AG04449 (cell line): ENCODE data around the gene PADI2.

Experiments
- CTCF ChIA-PET: fragments of 350-600 bp; formaldehyde crosslinking; extraction: SDS; loops from one replicate; lab custom pipeline; 2021; ENCODE audit warnings: antibody characterized with exemption; lab: Yijun Ruan, JAX
- POLR2A ChIA-PET: fragments of 400-600, 350-600 bp; formaldehyde crosslinking; extraction: SDS; loops from one replicate; lab custom pipeline; 2020; ENCODE audit warnings: antibody characterized with exemption, inconsistent platforms; lab: Yijun Ruan, JAX
- DNase-seq: peaks from one replicate; pipeline ENCODE4 v3.0.0-alpha.2; 2010; ENCODE audit warnings: low read depth, low spot score
- H3K4me3 ChIP-seq: 2 replicates; pipeline ENCODE4 v1.5.1; 2011; ENCODE audit warnings: low read depth, mild to moderate bottlenecking, control low read depth, low read length
- TF ChIP-seq, protein P1 (sequence below): IDR thresholded peaks from one replicate; pipeline ENCODE4 v1.5.1; 2011; ENCODE audit warnings: mild to moderate bottlenecking, moderate library complexity, low read length, control low read depth, inconsistent platforms; ENCODE audit not compliant: insufficient read depth; ENCODE audit errors: missing control alignments

PADI2 gene

DNA sequence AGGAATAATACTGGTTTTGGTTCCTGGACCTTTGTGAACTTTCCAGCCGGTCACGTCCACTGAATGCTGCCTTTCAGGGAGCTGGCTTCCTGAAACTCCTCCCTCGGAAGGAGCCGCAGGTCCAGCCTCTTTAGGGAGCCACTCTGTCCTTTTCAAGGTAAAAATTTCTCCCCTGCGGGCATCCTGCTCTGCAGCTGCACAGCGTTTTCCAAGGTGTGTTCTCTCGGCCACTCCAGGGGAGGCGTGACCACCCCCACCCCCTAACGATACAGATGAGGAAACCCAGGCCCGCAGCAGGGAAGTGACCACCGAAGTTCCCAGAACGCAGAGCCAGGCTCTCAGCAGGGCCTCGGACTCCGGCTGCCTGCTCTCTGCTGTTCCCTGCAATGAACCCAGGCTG lies 21.5 kb downstream of the PADI2 start:
- TF ChIP-seq, protein P1, sequence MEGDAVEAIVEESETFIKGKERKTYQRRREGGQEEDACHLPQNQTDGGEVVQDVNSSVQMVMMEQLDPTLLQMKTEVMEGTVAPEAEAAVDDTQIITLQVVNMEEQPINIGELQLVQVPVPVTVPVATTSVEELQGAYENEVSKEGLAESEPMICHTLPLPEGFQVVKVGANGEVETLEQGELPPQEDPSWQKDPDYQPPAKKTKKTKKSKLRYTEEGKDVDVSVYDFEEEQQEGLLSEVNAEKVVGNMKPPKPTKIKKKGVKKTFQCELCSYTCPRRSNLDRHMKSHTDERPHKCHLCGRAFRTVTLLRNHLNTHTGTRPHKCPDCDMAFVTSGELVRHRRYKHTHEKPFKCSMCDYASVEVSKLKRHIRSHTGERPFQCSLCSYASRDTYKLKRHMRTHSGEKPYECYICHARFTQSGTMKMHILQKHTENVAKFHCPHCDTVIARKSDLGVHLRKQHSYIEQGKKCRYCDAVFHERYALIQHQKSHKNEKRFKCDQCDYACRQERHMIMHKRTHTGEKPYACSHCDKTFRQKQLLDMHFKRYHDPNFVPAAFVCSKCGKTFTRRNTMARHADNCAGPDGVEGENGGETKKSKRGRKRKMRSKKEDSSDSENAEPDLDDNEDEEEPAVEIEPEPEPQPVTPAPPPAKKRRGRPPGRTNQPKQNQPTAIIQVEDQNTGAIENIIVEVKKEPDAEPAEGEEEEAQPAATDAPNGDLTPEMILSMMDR = no peak
- CTCF ChIA-PET = no interaction called here
- DNase-seq = no peak
- POLR2A ChIA-PET = no interaction called here
- no peak overlapping the region for H3K4me3 ChIP-seq

DNA sequence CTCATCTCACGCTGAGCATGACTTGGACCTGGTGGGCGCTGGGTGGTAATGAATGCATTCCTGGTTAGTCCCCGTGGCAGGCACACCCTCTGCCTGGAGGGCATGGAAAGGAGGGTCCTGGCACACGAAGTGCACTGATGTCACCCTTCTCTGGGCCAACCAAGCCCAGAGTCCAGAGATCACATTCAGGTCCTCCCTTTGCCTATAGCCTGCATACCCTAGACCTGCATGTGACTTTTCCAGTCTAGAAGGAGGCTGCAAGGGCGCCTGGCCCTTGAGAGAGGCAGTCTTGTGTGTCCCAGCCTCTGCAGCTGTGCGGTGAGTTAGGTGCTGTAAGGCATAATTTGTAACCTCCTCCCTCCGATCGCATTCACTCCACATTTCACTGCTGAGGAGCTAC lies 22.1 kb downstream of the PADI2 start:
- no peak overlapping the region for H3K4me3 ChIP-seq
- TF ChIP-seq, protein P1 = no peak
- ChIA-PET POLR2A (no interaction called here), CTCF (no interaction called here)
- no peak for DNase-seq

GRCh38 chr1:17096584-17096983 lies 22.7 kb downstream of the PADI2 start:
- ChIA-PET CTCF (no interaction called here), POLR2A (no interaction called here)
- no peak for DNase-seq
- TF ChIP-seq, protein P1 = no peak
- no peak overlapping the region for H3K4me3 ChIP-seq

- ChIA-PET CTCF (no interaction called here), POLR2A (no interaction called here)
- DNase-seq = no peak
- TF ChIP-seq, protein P1 = no peak
- no peak overlapping the region for H3K4me3 ChIP-seq
Observed at GRCh38 chr1:17095141-17095540, 24.1 kb downstream of the PADI2 start.

- POLR2A ChIA-PET = no interaction called here
- CTCF ChIA-PET = no interaction called here
- no peak overlapping the region for H3K4me3 ChIP-seq
- no peak for DNase-seq
- TF ChIP-seq, protein P1 = no peak
Observed at GRCh38 chr1:17094664-17095063, 24.6 kb downstream of the PADI2 start.

DNA sequence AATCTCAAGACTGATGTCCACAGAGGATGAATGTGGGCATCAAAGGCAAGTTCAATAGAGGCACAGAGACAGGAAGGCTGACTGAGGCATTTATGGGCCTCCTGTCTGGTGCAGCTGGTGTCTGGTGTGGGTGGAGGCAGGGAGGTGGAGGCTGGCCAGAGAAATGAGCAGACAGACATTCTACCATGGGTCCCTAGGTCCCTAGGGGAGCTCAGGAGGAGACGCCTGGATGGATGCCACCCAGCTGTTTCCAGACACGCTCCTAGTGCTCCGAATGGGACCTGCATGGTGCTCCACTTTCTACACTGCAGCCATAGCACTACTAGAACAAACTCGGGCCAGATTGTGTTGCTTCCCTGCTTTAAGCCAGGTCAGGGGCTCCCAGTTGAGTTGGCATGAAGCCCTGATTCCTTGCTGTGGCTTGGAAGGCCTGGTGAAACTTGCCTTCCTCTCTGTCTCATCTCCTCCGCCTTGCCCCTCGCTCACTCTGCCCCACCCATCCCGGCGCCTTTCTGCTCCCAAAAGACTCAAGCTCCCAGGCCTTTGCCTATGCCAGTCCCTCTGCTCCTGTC lies 25.3 kb downstream of the PADI2 start:
- ChIA-PET CTCF (no interaction called here), POLR2A (no interaction called here)

More for the DNA sequence above, 25.3 kb downstream of the PADI2 start:
- DNase-seq = no peak
- TF ChIP-seq, protein P1 = no peak
- H3K4me3 ChIP-seq = no peak overlapping the region
